Smooth muscle cell (in vitro differentiated cells): Measurements from ENCODE around the gene CBLB. TPM values are rescaled to one million over a fixed set of nuclear protein-coding genes. Genes with fewer than 3 reads are reported as not detected.

Experiments used
- DNase-seq: peaks from one replicate; lab custom pipeline; 2025; ENCODE audit not compliant: unreplicated experiment; lab: John Stamatoyannopoulos, UW
- H2AFZ ChIP-seq: fragments of 200-600 bp; sonication (generic); 2 replicates; pipeline ENCODE4 v1.6.0; 2016; ENCODE audit warnings: antibody characterized with exemption, low read depth, mild to moderate bottlenecking
- H3F3A ChIP-seq: fragments of 200-600 bp; sonication (generic); 2 replicates; pipeline ENCODE4 v1.6.0; 2017; ENCODE audit warnings: antibody characterized with exemption, low read depth
- H3K27ac ChIP-seq: fragments of 200-600 bp; sonication (generic); 2 replicates; pipeline ENCODE4 v1.5.1; 2016; ENCODE audit warnings: low read depth, mild to moderate bottlenecking
- H3K27me3 ChIP-seq: fragments of 200-600 bp; sonication (generic); 2 replicates; pipeline ENCODE4 v1.6.1; 2016; ENCODE audit warnings: low read depth, mild to moderate bottlenecking
- H3K36me3 ChIP-seq: fragments of 200-600 bp; sonication (generic); 2 replicates; pipeline ENCODE4 v1.5.1; 2016; ENCODE audit warnings: low read depth
- H3K4me1 ChIP-seq: fragments of 200-600 bp; sonication (generic); 2 replicates; pipeline ENCODE4 v1.5.1; 2016; ENCODE audit warnings: low read depth
- H3K4me2 ChIP-seq: fragments of 200-600 bp; sonication (generic); 2 replicates; pipeline ENCODE4 v1.6.0; 2016; ENCODE audit warnings: mild to moderate bottlenecking
- H3K4me3 ChIP-seq: fragments of 200-600 bp; sonication (generic); 2 replicates; pipeline ENCODE4 v1.5.1; 2016; ENCODE audit warnings: mild to moderate bottlenecking
- H3K79me2 ChIP-seq: fragments of 200-600 bp; sonication (generic); 2 replicates; pipeline ENCODE4 v1.6.0; 2016; ENCODE audit warnings: low read depth, mild to moderate bottlenecking
- H3K9ac ChIP-seq: fragments of 200-600 bp; sonication (generic); 2 replicates; pipeline ENCODE4 v1.6.0; 2016; ENCODE audit warnings: low read depth
- H3K9me3 ChIP-seq: fragments of 200-600 bp; sonication (generic); replicated peaks from 2 replicates; pipeline ENCODE4 v1.5.1; 2016; ENCODE audit warnings: low read depth
- H4K20me1 ChIP-seq: fragments of 200-600 bp; sonication (generic); 2 replicates; pipeline ENCODE4 v1.6.0; 2016; ENCODE audit warnings: low read depth
- CTCF ChIP-seq: fragments of 200-600 bp; sonication (generic); IDR thresholded peaks from 2 replicates; pipeline ENCODE4 v1.5.1; 2017; ENCODE audit warnings: borderline replicate concordance, mild to moderate bottlenecking, antibody characterized with exemption; ENCODE audit not compliant: insufficient read depth, poor library complexity, severe bottlenecking
- WGBS: methylation state at CpG from one replicate; pipeline ENCODE4 v1.1.7; 2016; ENCODE audit warnings: low lambda C conversion rate; 5-methylcytosine and 5-hydroxymethylcytosine counted together
- polyA plus RNA-seq: library from polyadenylated mRNA; unstranded; fragments of >200 nt; fragmentation: Nextera tagmentation; extraction: Ambion mirVana; gene quantifications from 2 replicates; pipeline ENCODE4 v1.2.1, GENCODE V29; 2016
- total RNA-seq: library from RNA; depleted of rRNA; stranded (reverse); fragments of >200 nt; gene quantifications from 2 replicates; pipeline ENCODE4 v1.2.3, GENCODE V29; 2014

The CBLB gene
- total and polyA plus RNA-seq, 2 experiments from 2014 or later = 13.9 to 38.9 TPM

- no peaks in the 10 kb centered on the region for H3K36me3 ChIP-seq
- no peaks in the 10 kb centered on the region for H3F3A ChIP-seq
- no peak overlapping the region for H3K4me3 ChIP-seq
- no peak overlapping the region for H2AFZ ChIP-seq
- no peak for TF ChIP-seq CTCF
- H3K27ac ChIP-seq = no peak overlapping the region
- H3K4me2 ChIP-seq = no peak overlapping the region
- no peak for DNase-seq
- H4K20me1 ChIP-seq = peaks cover 34% of the 10 kb centered on the region
- H3K9me3 ChIP-seq = no peaks in the 10 kb centered on the region
- no peaks in the 10 kb centered on the region for H3K27me3 ChIP-seq
- no peak overlapping the region for H3K9ac ChIP-seq
- 23% methylated on average over 1 of the region's 1 CpG for WGBS
- peaks cover 45% of the 10 kb centered on the region for H3K79me2 ChIP-seq
- H3K4me1 ChIP-seq = peaks cover 12% of the 10 kb centered on the region
These were observed 70.4 kb downstream of the CBLB start for GRCh38 chr3:105798381-105798934.

- no peak overlapping the region for H3K4me3 ChIP-seq
- DNase-seq = no peak
These were observed 75.8 kb downstream of the CBLB start for GRCh38 chr3:105793040-105793439.

GRCh38 chr3:105791919-105792786 is 76.7 kb downstream of the CBLB start:
- Histone ChIP-seq H3F3A (no peaks in the 10 kb centered on the region), H3K27me3 (no peaks in the 10 kb centered on the region), H4K20me1 (peaks cover 87% of the 10 kb centered on the region), H2AFZ (no peak overlapping the region), H3K9me3 (no peaks in the 10 kb centered on the region), H3K36me3 (no peaks in the 10 kb centered on the region), H3K27ac (peak overlapping the region; percentile 63), H3K4me1 (peaks cover 12% of the 10 kb centered on the region), H3K9ac (no peak overlapping the region), H3K4me3 (no peak overlapping the region), H3K79me2 (peaks cover 60% of the 10 kb centered on the region), H3K4me2 (peak overlapping the region; percentile 61)
- 53% methylated on average over 6 of the region's 6 CpGs for WGBS
- TF ChIP-seq CTCF = no peak
- DNase-seq = no peak

More at GRCh38 chr3:105793040-105793439, 75.8 kb downstream of the CBLB start:
- Histone ChIP-seq H3K79me2 (peaks cover 61% of the 10 kb centered on the region), H3F3A (no peaks in the 10 kb centered on the region), H2AFZ (no peak overlapping the region), H3K4me1 (peaks cover 14% of the 10 kb centered on the region), H3K27ac (peak overlapping the region; percentile 63), H3K36me3 (no peaks in the 10 kb centered on the region), H3K9me3 (no peaks in the 10 kb centered on the region), H3K4me2 (no peak overlapping the region), H3K27me3 (no peaks in the 10 kb centered on the region), H3K9ac (no peak overlapping the region), H4K20me1 (peaks cover 80% of the 10 kb centered on the region)
- 91% methylated on average over 2 of the region's 2 CpGs for WGBS
- no peak for TF ChIP-seq CTCF

- Histone ChIP-seq H3K36me3 (no peaks in the 10 kb centered on the region), H3F3A (no peaks in the 10 kb centered on the region), H3K4me3 (no peak overlapping the region), H2AFZ (no peak overlapping the region), H3K9ac (no peak overlapping the region), H3K4me2 (peak overlapping the region; percentile 61), H3K4me1 (peaks cover 12% of the 10 kb centered on the region), H3K27ac (peak overlapping the region; percentile 63), H4K20me1 (peaks cover 92% of the 10 kb centered on the region), H3K9me3 (no peaks in the 10 kb centered on the region), H3K79me2 (peaks cover 61% of the 10 kb centered on the region), H3K27me3 (no peaks in the 10 kb centered on the region)
- WGBS = 44% methylated on average over 4 of the region's 4 CpGs
- TF ChIP-seq CTCF = no peak
- DNase-seq = no peak
These were observed 77.7 kb downstream of the CBLB start for GRCh38 chr3:105791131-105791530.
